ENCODE data around the gene SRPX. TPM values are rescaled to one million over a fixed set of nuclear protein-coding genes. Genes with fewer than 3 reads are reported as not detected.

Gene SRPX
- total and polyA plus RNA-seq, 9 donors: 2.1 to 108 (median 18.1) TPM

DNA sequence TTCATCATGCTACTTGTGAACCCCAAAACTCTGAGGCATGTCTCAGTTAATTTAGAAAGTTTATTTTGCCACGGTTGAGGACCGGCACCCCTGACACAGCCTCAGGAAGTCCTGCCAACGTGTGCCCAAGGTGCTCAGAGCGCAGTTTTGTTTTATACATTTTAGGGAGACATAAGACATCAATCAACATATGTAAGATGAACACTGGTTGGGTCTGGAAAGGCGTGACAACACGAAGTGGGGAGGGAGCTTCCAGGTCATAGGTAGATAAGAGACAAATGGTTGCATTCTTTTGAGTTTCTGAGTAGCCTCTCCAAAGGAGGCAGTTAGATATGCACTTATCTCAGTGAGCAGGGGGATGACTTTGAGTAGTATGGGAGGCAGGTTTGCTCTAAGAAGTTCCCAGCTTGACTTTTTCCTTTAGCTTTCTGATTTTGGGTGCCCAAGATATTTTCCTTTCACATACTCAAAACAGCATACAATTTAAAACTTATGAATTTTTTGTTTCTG, 115.4 kb downstream of the SRPX start:
- no peak for TF ChIP-seq EP300 (IDR thresholded peaks at IDR 0.05)
- Histone ChIP-seq H3K9me3 (no peaks in the 10 kb centered on the region), H3K4me1 (ENCODE audit: insufficient read depth) (no peaks in the 10 kb centered on the region), H3K4me3 (no peak overlapping the region), H3K36me3 (no peaks in the 10 kb centered on the region), H3K27me3 (no peaks in the 10 kb centered on the region), H3K27ac (no peak overlapping the region)
- DNase-seq: no peak
- intact Hi-C loops (cut with DNase I): no loop called here
- WGBS, 3 donors: 71 to 79% (median 71%) methylated on average over 6 of the region's 6 CpGs

DNA sequence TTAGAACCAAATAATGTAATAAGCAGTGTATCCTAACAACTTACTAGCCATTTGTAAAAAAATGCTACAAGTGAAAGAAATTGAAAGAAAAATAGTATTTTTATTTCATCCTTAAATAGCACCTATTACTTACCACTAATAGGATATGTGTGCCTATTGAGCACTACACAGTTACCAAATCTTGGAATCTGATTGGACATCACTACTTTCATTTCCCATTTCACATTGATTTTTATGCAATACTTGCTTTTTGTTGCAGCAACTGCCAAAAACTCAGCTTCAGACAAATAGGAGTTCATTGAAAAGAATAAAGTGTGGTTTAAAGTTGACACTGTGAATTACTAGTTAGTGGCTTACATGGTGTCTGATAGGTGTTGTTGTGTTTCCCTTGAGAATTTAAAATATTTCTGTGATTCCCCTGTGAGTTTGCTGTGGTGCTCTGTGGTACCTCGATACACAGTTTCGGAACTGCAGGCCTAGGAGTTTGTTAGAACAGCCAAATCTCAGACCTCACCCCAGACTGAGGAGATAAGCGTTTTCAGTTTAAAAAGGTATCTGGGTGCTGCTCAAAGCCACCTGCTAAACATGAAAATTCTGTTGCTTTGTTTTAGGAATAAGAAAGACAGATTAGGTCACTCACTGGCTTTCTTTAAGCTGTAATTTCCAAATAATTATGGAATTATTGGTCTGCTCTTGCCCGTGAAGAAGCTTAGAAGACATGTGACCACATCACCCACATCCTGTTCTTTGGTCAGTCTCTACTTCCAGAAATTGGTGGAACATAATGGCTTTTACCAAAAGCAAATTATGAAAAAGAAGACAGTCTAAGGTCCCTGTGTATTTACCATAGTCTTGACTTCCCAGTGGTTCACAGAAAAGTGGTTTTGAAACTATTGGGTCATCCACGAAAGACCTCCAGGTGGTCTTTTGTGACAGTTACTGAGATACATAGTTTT, 116.5 kb downstream of the SRPX start:
- 75 to 83% (median 78%) methylated on average over 5 of the region's 5 CpGs for WGBS, 3 donors

DNA sequence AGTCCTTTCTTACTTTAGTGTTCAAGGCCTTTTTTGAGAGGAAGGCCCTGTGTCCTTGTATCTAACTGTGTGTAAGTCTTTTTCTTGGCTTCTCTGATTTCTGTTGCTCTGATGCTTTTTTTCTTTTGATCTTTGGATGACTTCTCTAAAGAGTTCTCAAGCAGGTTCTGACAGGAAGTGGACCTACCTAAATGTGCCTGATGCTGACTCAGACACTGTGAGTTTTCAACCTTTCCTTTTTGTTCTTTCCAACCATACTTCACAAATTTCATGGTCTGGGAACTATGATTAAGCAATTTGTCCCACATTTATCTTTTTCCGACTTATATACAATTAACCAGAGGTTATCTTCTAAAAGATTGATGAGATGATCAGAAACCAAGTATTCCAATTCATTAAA, 117.8 kb downstream of the SRPX start:
- Histone ChIP-seq H3K27me3 (no peaks in the 10 kb centered on the region), H3K4me1 (ENCODE audit: insufficient read depth) (no peaks in the 10 kb centered on the region), H3K9me3 (no peaks in the 10 kb centered on the region), H3K27ac (no peak overlapping the region), H3K4me3 (no peak overlapping the region), H3K36me3 (no peaks in the 10 kb centered on the region)
- 68 to 78% (median 77%) methylated on average over 1 of the region's 1 CpG for WGBS, 3 donors
- DNase-seq: no peak
- intact Hi-C loops (cut with DNase I): no loop called here
- TF ChIP-seq POLR2A (IDR thresholded peaks at IDR 0.05) (no peak), EP300 (IDR thresholded peaks at IDR 0.05) (no peak)
- TF ChIP-seq, protein P1, sequence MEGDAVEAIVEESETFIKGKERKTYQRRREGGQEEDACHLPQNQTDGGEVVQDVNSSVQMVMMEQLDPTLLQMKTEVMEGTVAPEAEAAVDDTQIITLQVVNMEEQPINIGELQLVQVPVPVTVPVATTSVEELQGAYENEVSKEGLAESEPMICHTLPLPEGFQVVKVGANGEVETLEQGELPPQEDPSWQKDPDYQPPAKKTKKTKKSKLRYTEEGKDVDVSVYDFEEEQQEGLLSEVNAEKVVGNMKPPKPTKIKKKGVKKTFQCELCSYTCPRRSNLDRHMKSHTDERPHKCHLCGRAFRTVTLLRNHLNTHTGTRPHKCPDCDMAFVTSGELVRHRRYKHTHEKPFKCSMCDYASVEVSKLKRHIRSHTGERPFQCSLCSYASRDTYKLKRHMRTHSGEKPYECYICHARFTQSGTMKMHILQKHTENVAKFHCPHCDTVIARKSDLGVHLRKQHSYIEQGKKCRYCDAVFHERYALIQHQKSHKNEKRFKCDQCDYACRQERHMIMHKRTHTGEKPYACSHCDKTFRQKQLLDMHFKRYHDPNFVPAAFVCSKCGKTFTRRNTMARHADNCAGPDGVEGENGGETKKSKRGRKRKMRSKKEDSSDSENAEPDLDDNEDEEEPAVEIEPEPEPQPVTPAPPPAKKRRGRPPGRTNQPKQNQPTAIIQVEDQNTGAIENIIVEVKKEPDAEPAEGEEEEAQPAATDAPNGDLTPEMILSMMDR (IDR thresholded peaks at IDR 0.05): no peak

More for the DNA sequence above, 116.5 kb downstream of the SRPX start:
- no peaks in the 10 kb centered on the region for H3K9me3 ChIP-seq
- no peak for DNase-seq
- TF ChIP-seq EP300 (IDR thresholded peaks at IDR 0.05) (no peak), POLR2A (IDR thresholded peaks at IDR 0.05) (no peak)
- H3K4me3 ChIP-seq: no peak overlapping the region
- intact Hi-C loops (cut with DNase I): no loop called here
- no peaks in the 10 kb centered on the region for H3K36me3 ChIP-seq
- H3K27me3 ChIP-seq: no peaks in the 10 kb centered on the region
- H3K4me1 ChIP-seq (ENCODE audit: insufficient read depth): no peaks in the 10 kb centered on the region
- no peak overlapping the region for H3K27ac ChIP-seq

- Histone ChIP-seq H3K4me1 (ENCODE audit: insufficient read depth) (no peaks in the 10 kb centered on the region), H3K9me3 (no peaks in the 10 kb centered on the region), H3K36me3 (no peaks in the 10 kb centered on the region), H3K27me3 (no peaks in the 10 kb centered on the region), H3K4me3 (no peak overlapping the region), H3K27ac (no peak overlapping the region)
- no peak for TF ChIP-seq POLR2A (IDR thresholded peaks at IDR 0.05)
- TF ChIP-seq, protein P1 (IDR thresholded peaks at IDR 0.05): no peak
- TF ChIP-seq EP300 (IDR thresholded peaks at IDR 0.05): no peak
- intact Hi-C loops (cut with DNase I): no loop called here
- WGBS, 3 donors: 30 to 44% (median 41%) methylated on average over 2 of the region's 2 CpGs
- DNase-seq: no peak
These were observed 118.4 kb downstream of the SRPX start for GRCh38 chrX:38102240-38102639.

- TF ChIP-seq POLR2A (IDR thresholded peaks at IDR 0.05): no peak
- TF ChIP-seq, protein P1 (IDR thresholded peaks at IDR 0.05): no peak
- no peak for TF ChIP-seq EP300 (IDR thresholded peaks at IDR 0.05)
- intact Hi-C loops (cut with DNase I): no loop called here
- no peaks in the 10 kb centered on the region for H3K4me1 ChIP-seq (ENCODE audit: insufficient read depth)
- H3K27ac ChIP-seq: no peak overlapping the region
- no peaks in the 10 kb centered on the region for H3K36me3 ChIP-seq
- no peak overlapping the region for H3K4me3 ChIP-seq
- no peaks in the 10 kb centered on the region for H3K9me3 ChIP-seq
- no peaks in the 10 kb centered on the region for H3K27me3 ChIP-seq
- no peak for DNase-seq
These were observed 121.0 kb downstream of the SRPX start for GRCh38 chrX:38099688-38100087.

Other genes with a start within 250 kb of the SRPX start
- gene SYTL5, start 214.3 kb downstream of the SRPX start, total RNA-seq: 1 to 10 TPM in 1 of 7 donors, under 1 TPM in 4, not detected in 2; 0.10 to 2.8 (median 0.18) TPM
- gene SYTL5, start 214.3 kb downstream of the SRPX start, polyA plus RNA-seq: under 1 TPM; 0.10 to 0.37 TPM
- 10 to 100 TPM in 3 of 7 donors, 1 to 10 TPM in 4; 5.4 to 29.6 (median 8.6) TPM for gene RPGR, start 106.6 kb upstream of the SRPX start, total RNA-seq
- gene RPGR, start 106.6 kb upstream of the SRPX start, polyA plus RNA-seq: 1 to 10 TPM; 7.3 to 9.1 TPM
- under 1 TPM in 3 of 7 donors, not detected in 4; 0.18 to 0.34 (median 0.28) TPM for gene OTC, start 131.7 kb upstream of the SRPX start, total RNA-seq
- gene OTC, start 131.7 kb upstream of the SRPX start, polyA plus RNA-seq: 1 to 10 TPM in 1 of 2 donors, under 1 TPM in 1; 0.46 to 2.2 TPM

Measured in ovary (tissue), 9 donors.